Vagina (tissue), 2 donors: ENCODE results near the gene KCTD6. TPM values are rescaled to one million over a fixed set of nuclear protein-coding genes. Genes with fewer than 3 reads are reported as not detected.

Source experiments
- DNase-seq, 2 donors: peaks; one replicate each; pipeline ENCODE4 v3.0.0-alpha.2; 2017; ENCODE audit errors: extremely low spot score in 2 of 2
- H3K27ac ChIP-seq: fragments of 200-600 bp; sonication (generic); one replicate; pipeline ENCODE4 v1.5.1; 2019
- H3K27me3 ChIP-seq: fragments of 200-600 bp; sonication (generic); one replicate; pipeline ENCODE4 v1.5.1; 2019
- H3K36me3 ChIP-seq, 2 donors: fragments of 200-600 bp; sonication (generic); one replicate each; pipeline ENCODE4 v1.5.1; 2017 to 2019
- H3K4me1 ChIP-seq: fragments of 200-600 bp; sonication (generic); one replicate; pipeline ENCODE4 v1.5.1; 2019
- H3K4me3 ChIP-seq, 2 donors: fragments of 200-600 bp; sonication (generic); 1 replicate in 1 of 2; 2 replicates in 1 of 2; pipeline ENCODE4 v1.5.1; 2016 to 2019
- H3K9me3 ChIP-seq: fragments of 200-600 bp; sonication (generic); one replicate; pipeline ENCODE4 v1.5.1; 2019
- CTCF ChIP-seq, 3 experiments: fragments of 450-650 bp in 2 of 3; fragments of 200-600 bp in 1 of 3; sonication (generic) in 1 of 3; IDR thresholded peaks; one replicate each; pipeline ENCODE4 v1.5.1; 2017 to 2019; ENCODE audit warnings: antibody characterized with exemption in 3 of 3, mild to moderate bottlenecking in 2 of 3, moderate library complexity in 2 of 3
- POLR2A ChIP-seq, 2 donors: fragments of 450-650 bp; IDR thresholded peaks; one replicate each; pipeline ENCODE4 v1.6.1; 2017; ENCODE audit warnings: antibody characterized with exemption in 2 of 2, mild to moderate bottlenecking in 2 of 2, moderate library complexity in 2 of 2
- POLR2AphosphoS5 ChIP-seq, 2 donors: sonication (generic); formaldehyde crosslinking; IDR thresholded peaks; one replicate each; pipeline ENCODE4 v1.9.0; 2017; ENCODE audit warnings: antibody characterized with exemption in 2 of 2, mild to moderate bottlenecking in 2 of 2, low read depth in 1 of 2; ENCODE audit not compliant: insufficient read depth in 1 of 2
- intact Hi-C: fragments of 100-400 bp; cut with DNase I; formaldehyde crosslinking; loops from one replicate; pipeline ENCODE4 v1.15.1; 2023
- total RNA-seq: library from RNA; depleted of rRNA; stranded (reverse); fragments of >200 nt; gene quantifications from one replicate; pipeline ENCODE4 v1.2.3, GENCODE V29; 2016

The KCTD6 gene
- total RNA-seq, 1 donor from 2014 or later: 19.6 TPM

GRCh38 chr3:58531555-58531954 is 39.7 kb downstream of the KCTD6 start:
- peaks cover 38% of the 10 kb centered on the region for H3K4me1 ChIP-seq
- TF ChIP-seq POLR2A (IDR thresholded peaks at IDR 0.05) (no peak), CTCF (IDR thresholded peaks at IDR 0.05) (no peak), POLR2AphosphoS5 (IDR thresholded peaks at IDR 0.05; ENCODE audit: insufficient read depth in 1 of 2, low read depth in 1 of 2) (no peak)
- DNase-seq: no peak
- intact Hi-C loops: loop anchor here (10.0 kb wide), 1 partner anchor 207 kb away; no protein-coding TSS in a partner anchor
- H3K36me3 ChIP-seq: peaks cover 0 to 4% of the 10 kb centered on the region in 2 donors
- H3K9me3 ChIP-seq: no peaks in the 10 kb centered on the region
- no peak overlapping the region for H3K4me3 ChIP-seq
- no peaks in the 10 kb centered on the region for H3K27me3 ChIP-seq
- H3K27ac ChIP-seq: no peak overlapping the region

- Histone ChIP-seq H3K4me3 (no peak overlapping the region), H3K9me3 (no peaks in the 10 kb centered on the region), H3K36me3 (peaks cover 0 to 4% of the 10 kb centered on the region in 2 donors), H3K27me3 (no peaks in the 10 kb centered on the region), H3K27ac (no peak overlapping the region), H3K4me1 (peaks cover 42% of the 10 kb centered on the region)
- no peak for DNase-seq
- TF ChIP-seq CTCF (IDR thresholded peaks at IDR 0.05) (no peak), POLR2A (IDR thresholded peaks at IDR 0.05) (no peak), POLR2AphosphoS5 (IDR thresholded peaks at IDR 0.05; ENCODE audit: insufficient read depth in 1 of 2, low read depth in 1 of 2) (no peak)
- intact Hi-C loops: loop anchor here (10.0 kb wide), 1 partner anchor 207 kb away; no protein-coding TSS in a partner anchor
These were observed 40.1 kb downstream of the KCTD6 start for GRCh38 chr3:58531956-58532355.

GRCh38 chr3:58532794-58533220 is 40.9 kb downstream of the KCTD6 start:
- intact Hi-C loops: loop anchor here (10.0 kb wide), 1 partner anchor 208 kb away; no protein-coding TSS in a partner anchor
- no peak for DNase-seq
- peaks cover 0 to 4% of the 10 kb centered on the region in 2 donors for H3K36me3 ChIP-seq
- H3K9me3 ChIP-seq: no peaks in the 10 kb centered on the region
- H3K27me3 ChIP-seq: no peaks in the 10 kb centered on the region
- H3K4me1 ChIP-seq: peaks cover 50% of the 10 kb centered on the region
- no peak overlapping the region for H3K4me3 ChIP-seq
- TF ChIP-seq POLR2A (IDR thresholded peaks at IDR 0.05): no peak
- TF ChIP-seq POLR2AphosphoS5 (IDR thresholded peaks at IDR 0.05; ENCODE audit: insufficient read depth in 1 of 2, low read depth in 1 of 2): peak in 1 of 2 donors; percentile 19
- TF ChIP-seq CTCF (IDR thresholded peaks at IDR 0.05): peak; percentile 59 to 95 (median 78)
- H3K27ac ChIP-seq: no peak overlapping the region

GRCh38 chr3:58534592-58535494 is 42.9 kb downstream of the KCTD6 start:
- Histone ChIP-seq H3K27ac (no peak overlapping the region), H3K4me3 (no peak overlapping the region), H3K27me3 (no peaks in the 10 kb centered on the region), H3K36me3 (peaks cover 0 to 4% of the 10 kb centered on the region in 2 donors), H3K4me1 (peaks cover 42% of the 10 kb centered on the region), H3K9me3 (no peaks in the 10 kb centered on the region)
- peak in 1 of 2 donors; percentile 88 for DNase-seq
- TF ChIP-seq POLR2A (IDR thresholded peaks at IDR 0.05) (no peak), POLR2AphosphoS5 (IDR thresholded peaks at IDR 0.05; ENCODE audit: insufficient read depth in 1 of 2, low read depth in 1 of 2) (no peak), CTCF (IDR thresholded peaks at IDR 0.05) (no peak)
- intact Hi-C loops: loop anchor here (10.0 kb wide), 1 partner anchor 210 kb away; no protein-coding TSS in a partner anchor
